Measurements from ENCODE around the gene CD72. TPM values are rescaled to one million over a fixed set of nuclear protein-coding genes. Genes with fewer than 3 reads are reported as not detected.

Gene CD72
- total RNA-seq, 1 experiment from 2014 or later: 1.6 TPM

GRCh38 chr9:35577486-35577885 is 40.7 kb downstream of the CD72 start:
- POLR2A ChIA-PET: no interaction called here
- CTCF ChIA-PET: interaction anchor here (0.6 kb wide), 2 partner anchors 289 to 325 kb away, joined by 3 to 4 read pairs; no protein-coding TSS in a partner anchor
- intact Hi-C loops (cut with micrococcal nuclease): no loop called here

GRCh38 chr9:35575478-35575877 is 42.7 kb downstream of the CD72 start:
- DNase-seq (ENCODE audit: unreplicated experiment): no peak
- CTCF ChIA-PET: interaction anchor here (0.6 to 0.9 kb wide), 2 partner anchors 22 to 154 kb away, joined by 3 read pairs; no protein-coding TSS in a partner anchor
- Mint-ChIP-seq H3K4me3 (ENCODE audit: unreplicated experiment) (no peak overlapping the region), H3K4me1 (ENCODE audit: insufficient read depth, unreplicated experiment) (no peaks in the 10 kb centered on the region), H3K27ac (ENCODE audit: low read depth, unreplicated experiment) (no peak overlapping the region), H3K27me3 (ENCODE audit: insufficient read depth, unreplicated experiment) (no peaks in the 10 kb centered on the region), H3K9me3 (ENCODE audit: unreplicated experiment) (peaks cover 10% of the 10 kb centered on the region), H3K36me3 (ENCODE audit: insufficient read depth, unreplicated experiment) (peaks cover 6% of the 10 kb centered on the region)
- intact Hi-C loops (cut with micrococcal nuclease): no loop called here
- no TSS peak for BruUV-seq (replicated peaks)
- POLR2A ChIA-PET: no interaction called here
- TF ChIP-seq CTCF (IDR thresholded peaks at IDR 0.05; ENCODE audit: unreplicated experiment): no peak

More at GRCh38 chr9:35577486-35577885, 40.7 kb downstream of the CD72 start:
- Mint-ChIP-seq H3K9me3 (ENCODE audit: unreplicated experiment) (peaks cover 10% of the 10 kb centered on the region), H3K4me1 (ENCODE audit: insufficient read depth, unreplicated experiment) (no peaks in the 10 kb centered on the region), H3K36me3 (ENCODE audit: insufficient read depth, unreplicated experiment) (peaks cover 6% of the 10 kb centered on the region), H3K27me3 (ENCODE audit: insufficient read depth, unreplicated experiment) (no peaks in the 10 kb centered on the region), H3K4me3 (ENCODE audit: unreplicated experiment) (no peak overlapping the region), H3K27ac (ENCODE audit: low read depth, unreplicated experiment) (no peak overlapping the region)
- no peak for TF ChIP-seq CTCF (IDR thresholded peaks at IDR 0.05; ENCODE audit: unreplicated experiment)
- BruUV-seq (replicated peaks): no TSS peak
- no peak for DNase-seq (ENCODE audit: unreplicated experiment)

GRCh38 chr9:35574578-35575122 is 43.6 kb downstream of the CD72 start:
- Mint-ChIP-seq H3K4me1 (ENCODE audit: insufficient read depth, unreplicated experiment) (no peaks in the 10 kb centered on the region), H3K27ac (ENCODE audit: low read depth, unreplicated experiment) (no peak overlapping the region), H3K36me3 (ENCODE audit: insufficient read depth, unreplicated experiment) (peaks cover 4% of the 10 kb centered on the region), H3K9me3 (ENCODE audit: unreplicated experiment) (peaks cover 5% of the 10 kb centered on the region), H3K4me3 (ENCODE audit: unreplicated experiment) (no peak overlapping the region), H3K27me3 (ENCODE audit: insufficient read depth, unreplicated experiment) (no peaks in the 10 kb centered on the region)
- ChIA-PET CTCF (interaction anchor here (0.6 kb wide), 2 partner anchors 72 to 87 kb away, joined by 3 to 5 read pairs; no protein-coding TSS in a partner anchor), POLR2A (interaction anchor here (0.5 kb wide), 1 partner anchor 13 kb away, joined by 3 read pairs; no protein-coding TSS in a partner anchor)
- TF ChIP-seq CTCF (IDR thresholded peaks at IDR 0.05; ENCODE audit: unreplicated experiment): no peak
- intact Hi-C loops (cut with micrococcal nuclease): no loop called here
- no TSS peak for BruUV-seq (replicated peaks)
- DNase-seq (ENCODE audit: unreplicated experiment): no peak

- Mint-ChIP-seq H3K4me1 (ENCODE audit: insufficient read depth, unreplicated experiment) (no peaks in the 10 kb centered on the region), H3K36me3 (ENCODE audit: insufficient read depth, unreplicated experiment) (no peaks in the 10 kb centered on the region), H3K9me3 (ENCODE audit: unreplicated experiment) (no peaks in the 10 kb centered on the region), H3K27ac (ENCODE audit: low read depth, unreplicated experiment) (no peak overlapping the region), H3K27me3 (ENCODE audit: insufficient read depth, unreplicated experiment) (no peaks in the 10 kb centered on the region), H3K4me3 (ENCODE audit: unreplicated experiment) (no peak overlapping the region)
- no peak for DNase-seq (ENCODE audit: unreplicated experiment)
- intact Hi-C loops (cut with micrococcal nuclease): no loop called here
- no TSS peak for BruUV-seq (replicated peaks)
- ChIA-PET CTCF (interaction anchor here (0.6 to 1.4 kb wide), 4 partner anchors 15 to 311 kb away, joined by 3 to 6 read pairs (median 4); no protein-coding TSS in a partner anchor), POLR2A (no interaction called here)
- TF ChIP-seq CTCF (IDR thresholded peaks at IDR 0.05; ENCODE audit: unreplicated experiment): no peak
These were observed 47.3 kb downstream of the CD72 start for GRCh38 chr9:35570709-35571504.

Measured in MCF 10A (cell line).